Ishikawa (cell line): ENCODE measurements around the gene KSR2.

ENCODE experiments used
- CEBPB ChIP-seq: IDR thresholded peaks from 2 replicates; pipeline ENCODE4 v1.6.1; 2012
- TF ChIP-seq, protein P1 (sequence below): IDR thresholded peaks from 2 replicates; pipeline ENCODE4 v1.6.1; 2012; ENCODE audit warnings: low read depth, mild to moderate bottlenecking

DNA sequence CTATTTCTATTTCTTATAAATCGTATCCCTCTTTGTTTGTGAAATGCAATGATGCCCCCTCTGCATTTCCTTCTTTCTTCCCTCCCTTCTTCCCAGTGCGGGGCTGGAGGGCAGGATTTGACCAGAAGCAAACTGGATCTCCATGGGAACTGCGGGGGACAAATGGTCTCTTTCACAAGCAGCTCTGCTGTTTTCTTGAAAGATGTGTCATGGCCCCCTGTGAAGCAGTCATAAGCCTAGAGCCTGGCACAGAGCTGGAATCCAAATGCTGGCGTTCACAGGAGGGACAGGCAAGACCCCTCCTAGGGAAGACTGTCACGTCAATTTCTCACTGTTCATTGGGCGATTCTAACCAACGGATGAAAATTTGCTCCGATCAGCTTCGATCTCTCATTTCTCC lies 403.9 kb downstream of the KSR2 start:
- TF ChIP-seq, protein P1, sequence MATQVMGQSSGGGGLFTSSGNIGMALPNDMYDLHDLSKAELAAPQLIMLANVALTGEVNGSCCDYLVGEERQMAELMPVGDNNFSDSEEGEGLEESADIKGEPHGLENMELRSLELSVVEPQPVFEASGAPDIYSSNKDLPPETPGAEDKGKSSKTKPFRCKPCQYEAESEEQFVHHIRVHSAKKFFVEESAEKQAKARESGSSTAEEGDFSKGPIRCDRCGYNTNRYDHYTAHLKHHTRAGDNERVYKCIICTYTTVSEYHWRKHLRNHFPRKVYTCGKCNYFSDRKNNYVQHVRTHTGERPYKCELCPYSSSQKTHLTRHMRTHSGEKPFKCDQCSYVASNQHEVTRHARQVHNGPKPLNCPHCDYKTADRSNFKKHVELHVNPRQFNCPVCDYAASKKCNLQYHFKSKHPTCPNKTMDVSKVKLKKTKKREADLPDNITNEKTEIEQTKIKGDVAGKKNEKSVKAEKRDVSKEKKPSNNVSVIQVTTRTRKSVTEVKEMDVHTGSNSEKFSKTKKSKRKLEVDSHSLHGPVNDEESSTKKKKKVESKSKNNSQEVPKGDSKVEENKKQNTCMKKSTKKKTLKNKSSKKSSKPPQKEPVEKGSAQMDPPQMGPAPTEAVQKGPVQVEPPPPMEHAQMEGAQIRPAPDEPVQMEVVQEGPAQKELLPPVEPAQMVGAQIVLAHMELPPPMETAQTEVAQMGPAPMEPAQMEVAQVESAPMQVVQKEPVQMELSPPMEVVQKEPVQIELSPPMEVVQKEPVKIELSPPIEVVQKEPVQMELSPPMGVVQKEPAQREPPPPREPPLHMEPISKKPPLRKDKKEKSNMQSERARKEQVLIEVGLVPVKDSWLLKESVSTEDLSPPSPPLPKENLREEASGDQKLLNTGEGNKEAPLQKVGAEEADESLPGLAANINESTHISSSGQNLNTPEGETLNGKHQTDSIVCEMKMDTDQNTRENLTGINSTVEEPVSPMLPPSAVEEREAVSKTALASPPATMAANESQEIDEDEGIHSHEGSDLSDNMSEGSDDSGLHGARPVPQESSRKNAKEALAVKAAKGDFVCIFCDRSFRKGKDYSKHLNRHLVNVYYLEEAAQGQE: no peak
- TF ChIP-seq CEBPB: no peak
